SU-DHL-6 (cell line): ENCODE results near the gene ARHGAP10.

Source experiments
- CTCF ChIP-seq: fragments of 200-600 bp; sonication (generic); IDR thresholded peaks from one replicate; pipeline ENCODE4 v1.5.1; 2017; ENCODE audit warnings: antibody characterized with exemption, mild to moderate bottlenecking, low read length, moderate library complexity; ENCODE audit not compliant: insufficient read depth, poor library complexity, severe bottlenecking
- EZH2phosphoT487 ChIP-seq: fragments of 200-600 bp; sonication (generic), shearing (Covaris generic); conservative IDR thresholded peaks from 2 replicates; pipeline ENCODE4 v1.6.1; 2018; ENCODE audit warnings: mild to moderate bottlenecking, antibody characterized with exemption, low read length, moderate library complexity, mixed read lengths

- TF ChIP-seq CTCF: no peak
- no peak for TF ChIP-seq EZH2phosphoT487
These were observed 102.6 kb downstream of the ARHGAP10 start for GRCh38 chr4:147834480-147834879.
